CD4-positive, alpha-beta T cell treated with Interleukin-15 for 4 hours (primary cell): Measurements from ENCODE around the gene TAF6.

Experiments used
- DNase-seq: peaks from one replicate; pipeline ENCODE4 v3.0.0-alpha.2; 2020; ENCODE audit warnings: low spot score

Gene TAF6

GRCh38 chr7:100093054-100093453 is 26.1 kb downstream of the TAF6 start:
- DNase-seq = no peak

- DNase-seq = no peak
Measured at GRCh38 chr7:100091411-100092181, 27.6 kb downstream of the TAF6 start.

DNA sequence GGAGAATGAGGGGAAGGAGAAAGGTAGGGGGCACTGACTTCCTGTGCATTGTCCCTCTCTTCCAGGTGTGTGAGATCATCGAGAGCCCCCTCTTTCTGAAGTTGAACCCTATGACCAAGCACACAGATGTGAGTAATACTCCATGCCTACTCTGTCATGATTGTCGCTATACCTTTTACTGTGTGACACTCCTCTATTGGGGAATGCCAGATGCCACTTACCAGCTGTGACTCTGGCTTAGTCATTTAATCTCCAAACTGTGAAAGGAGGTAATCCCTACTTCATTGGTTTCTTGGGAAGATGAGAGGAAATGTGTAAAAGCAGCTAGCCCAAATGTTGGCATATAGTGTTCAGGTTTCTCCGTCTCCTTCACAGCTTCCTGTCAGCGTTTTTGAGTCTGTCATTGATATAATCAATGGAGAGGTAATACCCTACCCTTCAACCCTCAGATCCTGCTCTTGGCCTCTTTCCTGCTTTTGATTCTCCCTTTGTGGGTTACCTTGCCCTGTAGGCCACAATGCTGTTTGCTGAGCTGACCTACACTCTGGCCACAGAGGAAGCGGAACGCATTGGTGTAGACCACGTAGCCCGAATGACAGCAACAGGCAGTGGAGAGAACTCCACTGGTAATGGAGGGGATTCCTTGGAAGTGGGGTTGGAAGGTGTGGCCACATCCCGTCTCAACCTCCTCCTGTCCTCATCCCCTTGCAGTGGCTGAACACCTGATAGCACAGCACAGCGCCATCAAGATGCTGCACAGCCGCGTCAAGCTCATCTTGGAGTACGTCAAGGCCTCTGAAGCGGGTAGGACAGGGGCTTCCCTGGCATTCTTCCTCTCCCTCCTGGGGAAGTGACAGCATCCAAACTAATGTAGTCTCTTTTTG is 28.4 kb downstream of the TAF6 start:
- DNase-seq = no peak

- no peak for DNase-seq
Measured at GRCh38 chr7:100089458-100090196, 29.5 kb downstream of the TAF6 start.

DNA sequence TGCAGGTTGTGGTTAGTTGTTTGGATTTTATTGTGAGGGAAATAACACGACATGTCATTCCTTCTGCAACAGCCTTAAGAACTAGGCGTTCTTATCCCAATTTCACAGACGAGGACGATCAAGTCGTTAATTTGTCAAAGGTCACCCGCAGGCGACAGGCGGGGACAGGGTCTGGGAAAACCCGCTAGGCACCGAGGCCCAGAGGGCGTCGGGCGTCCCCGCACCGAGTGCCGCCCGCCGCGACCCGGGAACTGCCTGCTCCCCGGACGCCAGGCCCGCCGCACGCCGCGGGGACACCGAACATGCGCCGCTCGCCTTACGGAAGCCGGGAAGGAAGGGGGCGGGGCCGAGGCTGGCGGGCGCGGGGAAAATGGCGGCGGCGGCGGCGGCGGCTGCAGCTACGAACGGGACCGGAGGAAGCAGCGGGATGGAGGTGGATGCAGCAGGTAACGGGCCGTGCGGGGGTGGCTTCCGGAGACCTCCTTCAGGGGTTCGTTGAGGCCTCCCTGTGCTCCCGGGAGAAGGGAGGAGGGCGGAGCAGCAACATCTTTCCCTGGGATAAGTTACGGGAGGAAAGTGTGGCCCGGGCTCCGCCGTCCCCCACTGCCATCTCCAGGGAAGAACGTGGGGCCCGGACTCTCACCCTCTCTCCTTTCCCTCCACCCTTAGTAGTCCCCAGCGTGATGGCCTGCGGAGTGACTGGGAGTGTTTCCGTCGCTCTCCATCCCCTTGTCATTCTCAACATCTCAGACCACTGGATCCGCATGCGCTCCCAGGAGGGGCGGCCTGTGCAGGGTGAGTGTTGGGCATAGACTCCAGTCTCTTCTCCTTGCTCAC is 30.3 kb downstream of the TAF6 start, which contains the start of gene COPS6:
TSS of gene COPS6 (plus strand) at position 349 of the 837 bp plus-strand sequence. CDS start at position 371, 22 bp downstream.
- peak; percentile 84 for DNase-seq

GRCh38 chr7:100088095-100088620 is 31.0 kb downstream of the TAF6 start:
- DNase-seq = no peak

- no peak for DNase-seq
Measured at GRCh38 chr7:100087055-100087750, 32.0 kb downstream of the TAF6 start.

DNA sequence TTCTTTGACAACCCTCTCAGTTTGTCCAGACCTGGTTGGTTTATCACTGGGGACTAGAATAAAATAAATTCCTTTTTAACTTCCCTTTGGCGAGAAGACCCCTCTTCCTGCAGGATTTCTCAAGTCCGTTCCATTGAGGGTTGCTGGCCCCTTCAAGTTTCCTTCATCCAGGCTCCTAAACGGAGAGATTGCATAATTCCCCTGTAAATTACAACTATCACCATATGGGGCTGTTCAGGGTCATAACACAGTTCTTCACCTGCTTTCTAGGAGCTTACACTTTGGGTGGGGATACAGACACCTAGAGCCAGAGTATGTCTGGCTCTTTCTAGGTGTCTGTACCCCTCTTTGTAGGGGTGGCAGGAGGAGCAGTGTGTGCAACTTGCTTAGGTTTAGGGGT is 33.6 kb downstream of the TAF6 start:
- no peak for DNase-seq

DNA sequence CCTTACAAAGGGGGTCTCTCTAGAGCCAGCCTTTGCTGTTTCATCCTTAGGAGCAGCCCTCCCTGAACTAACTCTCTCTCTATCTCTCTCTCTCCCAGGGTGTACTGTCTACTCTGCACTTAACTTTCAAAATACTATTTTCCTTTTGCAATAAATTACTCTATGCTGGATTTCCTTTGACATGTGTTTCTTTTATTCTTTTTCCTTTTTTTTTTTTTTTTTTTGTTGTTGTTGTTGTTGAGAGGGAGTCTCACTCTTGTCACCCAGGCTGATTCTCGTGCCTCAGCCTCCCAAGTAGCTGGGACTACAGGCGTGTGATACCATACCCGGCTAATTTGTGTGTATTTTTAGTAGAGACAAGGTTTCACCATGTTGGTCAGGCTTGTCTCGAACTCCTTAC is 36.2 kb downstream of the TAF6 start:
- no peak for DNase-seq

DNA sequence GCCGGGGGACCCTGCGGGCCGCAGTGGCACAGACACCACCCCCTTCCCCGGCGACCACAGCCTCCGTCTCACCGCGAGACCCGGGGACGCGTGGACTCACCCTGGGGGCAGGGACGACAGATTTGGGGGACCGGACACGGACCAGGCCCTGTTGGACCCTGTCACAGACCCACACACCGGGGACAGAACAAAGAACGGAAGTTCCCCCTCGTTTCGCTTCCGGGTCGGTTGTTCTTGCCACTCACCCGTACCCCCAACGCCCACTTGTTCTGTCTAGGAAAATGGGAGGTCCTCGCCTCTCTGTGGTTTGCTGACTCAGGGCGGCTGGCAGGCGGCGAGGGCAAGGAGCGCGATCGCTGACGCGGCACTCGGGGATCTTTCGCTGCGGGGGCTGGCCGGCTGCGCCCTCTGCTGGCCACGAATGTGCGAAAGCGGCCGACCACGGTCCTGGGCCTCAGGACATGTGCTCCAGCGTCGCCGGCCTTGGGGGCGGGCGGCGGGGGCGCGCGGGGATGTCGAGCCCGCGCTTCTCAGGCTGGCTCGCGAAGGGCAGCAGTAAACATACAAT is 37.5 kb downstream of the TAF6 start, which contains the start of gene ZNF3:
TSS of gene ZNF3 (minus strand) at position 189 of the 568 bp plus-strand sequence. CDS start 4,366 bp downstream, outside the sequence.
- DNase-seq = peak; percentile 99

GRCh38 chr7:100080907-100081534 is 38.1 kb downstream of the TAF6 start:
- DNase-seq = no peak

GRCh38 chr7:100079024-100079560 is 40.1 kb downstream of the TAF6 start:
- DNase-seq = no peak

DNA sequence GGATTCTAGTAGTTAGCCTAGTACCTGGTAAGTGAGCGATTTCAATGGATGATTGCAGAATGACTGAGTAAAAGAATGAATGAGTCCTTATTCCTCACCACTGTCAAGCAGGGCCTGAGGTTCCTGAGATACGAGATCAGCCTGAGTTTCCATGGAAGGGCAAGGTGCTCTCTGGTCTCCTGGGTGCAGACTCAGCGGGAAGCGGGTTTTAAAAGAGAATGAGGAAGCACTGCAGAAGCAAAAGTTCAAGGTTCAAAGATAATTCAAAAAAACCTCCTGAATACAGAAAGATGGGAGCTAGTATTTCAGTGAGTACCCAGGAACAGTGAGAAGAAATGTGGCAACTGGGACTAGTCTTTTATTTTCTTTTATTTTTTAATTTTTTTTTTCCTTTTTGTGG is 42.0 kb downstream of the TAF6 start:
- no peak for DNase-seq

- no peak for DNase-seq
Measured at GRCh38 chr7:100075418-100075817, 43.7 kb downstream of the TAF6 start.

- DNase-seq = no peak
Measured at GRCh38 chr7:100074841-100075240, 44.3 kb downstream of the TAF6 start.

GRCh38 chr7:100072462-100072861 is 46.7 kb downstream of the TAF6 start:
- no peak for DNase-seq

DNA sequence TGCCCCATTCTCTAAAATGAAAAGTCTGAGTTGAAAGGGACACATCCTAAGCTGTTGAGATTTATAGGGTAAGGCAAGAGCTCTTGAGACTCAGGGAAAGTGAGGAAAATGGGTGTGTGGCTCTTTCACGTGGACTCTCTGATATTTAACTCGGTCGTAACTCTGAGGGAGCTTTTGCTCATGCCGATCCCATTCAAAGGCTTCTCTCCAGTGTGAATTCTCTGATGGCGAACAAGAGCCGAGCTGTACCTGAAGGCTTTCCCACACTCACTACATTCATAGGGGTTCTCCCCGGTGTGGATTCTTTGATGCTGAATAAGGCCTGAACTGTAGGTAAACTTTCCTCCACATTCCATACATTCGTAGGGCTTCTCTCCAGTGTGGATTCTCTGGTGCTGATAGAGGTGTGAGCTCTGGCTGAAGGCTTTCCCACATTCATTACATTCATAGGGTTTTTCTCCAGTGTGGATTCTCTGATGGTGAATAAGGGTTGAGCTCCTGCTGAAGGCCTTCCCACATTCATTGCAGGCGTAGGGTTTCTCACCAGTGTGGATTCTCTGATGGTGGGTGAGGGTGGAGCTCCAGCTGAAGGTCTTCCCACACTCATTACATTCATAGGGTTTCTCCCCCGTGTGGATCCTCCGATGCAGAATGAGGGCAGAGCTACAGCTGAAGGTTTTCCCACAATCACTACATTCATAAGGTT is 48.0 kb downstream of the TAF6 start:
- no peak for DNase-seq

- DNase-seq = no peak
Measured at GRCh38 chr7:100069991-100070390, 49.2 kb downstream of the TAF6 start.

- DNase-seq = no peak
Measured at GRCh38 chr7:100066953-100067352, 52.2 kb downstream of the TAF6 start.
